ENCODE data around the gene POP4.

The POP4 gene

DNA sequence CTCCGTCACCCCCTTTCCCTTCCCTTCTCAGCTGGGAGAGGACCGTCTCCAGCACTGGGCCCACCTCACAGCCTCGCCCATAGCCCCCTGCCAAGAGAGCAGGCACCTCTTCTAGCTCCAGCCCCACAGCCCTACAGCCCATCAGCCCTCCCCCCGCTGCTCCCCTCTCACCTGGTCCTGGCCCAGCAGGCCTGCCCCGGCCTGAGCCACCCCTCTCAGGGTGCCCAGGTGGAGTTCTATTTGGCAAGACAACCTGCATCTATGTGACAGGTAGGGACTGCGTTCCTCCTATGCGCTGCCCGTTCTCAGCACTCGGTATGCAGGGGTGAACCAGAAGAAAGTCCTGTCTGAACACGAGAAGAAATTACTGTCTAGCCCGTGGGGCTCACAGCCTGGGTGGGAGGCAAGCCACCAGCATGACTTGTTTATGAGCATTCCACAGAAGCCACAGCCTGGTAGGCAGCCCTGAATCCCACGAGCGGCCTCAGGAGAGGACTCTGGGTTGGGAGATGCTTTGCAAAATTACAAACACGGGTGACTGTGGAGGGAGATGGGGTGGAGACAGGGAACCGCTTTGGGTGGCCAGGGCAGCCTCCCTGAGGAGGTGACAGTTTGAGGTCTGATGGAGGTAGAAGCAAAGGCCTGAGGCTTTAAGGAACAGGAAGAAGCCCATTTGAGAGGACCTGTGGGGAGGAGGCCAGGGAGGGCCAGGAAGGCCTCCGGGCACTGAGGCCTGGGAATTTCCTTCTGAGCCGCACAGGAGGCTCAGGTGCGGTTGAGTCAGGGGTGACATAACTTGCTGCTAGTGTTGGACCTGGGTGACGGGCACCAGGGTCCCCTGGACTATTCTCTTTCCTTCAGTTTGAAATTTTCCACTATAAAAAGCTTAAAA lies 58.0 kb downstream of the POP4 start:
- Histone ChIP-seq H3K79me2 (ENCODE audit: insufficient read depth, low read length) (peaks cover 11% of the 10 kb centered on the region), H3K9ac (ENCODE audit: low read depth, low read length) (no peak overlapping the region; the same call in 1 of the 2 replicates), H2AFZ (ENCODE audit: low read depth, low read length) (no peak overlapping the region; the same call in 1 of the 2 replicates), H3K9me3 (ENCODE audit: insufficient read depth, low read length, severe bottlenecking) (no peaks in the 10 kb centered on the region), H4K20me1 (ENCODE audit: insufficient read depth, low read length) (0 out of 2 replicates have a peak, but pooled peaks cover 5% of the 10 kb centered on the region), H3K4me2 (ENCODE audit: insufficient read depth, low read length) (peak overlapping the region; percentile 97; the same call in 1 of the 2 replicates), H3K27me3 (ENCODE audit: insufficient read depth, low read length, poor library complexity) (peaks cover 7% of the 10 kb centered on the region), H3K27ac (ENCODE audit: low read length) (no peak overlapping the region), H3K4me1 (ENCODE audit: insufficient read depth, low read length) (peaks cover 44% of the 10 kb centered on the region), H3K36me3 (ENCODE audit: insufficient read depth, low read length) (no peaks in the 10 kb centered on the region), H3K4me3 (ENCODE audit: low read depth in 1 of 2, low read length in 2 of 2) (no peak overlapping the region)
- DNase-seq, result no peak
- no peak for ATAC-seq (ENCODE audit: insufficient read depth, low read depth)
- no peak for TF ChIP-seq EZH2 (IDR thresholded peaks at IDR 0.05; ENCODE audit: borderline replicate concordance, low read depth, low read length, severe bottlenecking)

DNA sequence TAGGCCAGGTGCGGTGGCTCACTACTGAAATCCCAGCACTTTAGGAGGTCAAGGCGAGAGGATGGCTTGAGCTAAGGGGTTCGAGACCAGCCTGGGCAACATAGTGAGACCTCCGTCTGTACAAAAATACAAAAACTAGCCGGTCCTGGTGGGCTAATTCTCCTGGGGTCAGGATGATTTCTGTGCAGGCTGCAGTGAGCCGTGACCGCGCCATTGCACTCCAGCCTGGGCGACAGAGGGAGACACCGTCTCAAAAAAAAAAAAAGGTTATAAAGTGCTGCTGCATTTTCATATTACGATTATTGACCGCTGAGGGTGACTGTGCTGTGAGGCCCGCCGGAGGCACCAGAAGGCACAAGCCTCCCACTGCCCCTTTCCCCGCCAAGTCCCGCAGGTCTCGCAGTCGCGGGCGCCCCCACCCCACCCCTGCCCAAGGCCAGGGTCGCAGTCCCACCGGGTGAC lies 58.7 kb downstream of the POP4 start:
- Histone ChIP-seq H3K4me1 (ENCODE audit: insufficient read depth, low read length) (peaks cover 44% of the 10 kb centered on the region), H3K27ac (ENCODE audit: low read length) (no peak overlapping the region), H3K27me3 (ENCODE audit: insufficient read depth, low read length, poor library complexity) (peaks cover 7% of the 10 kb centered on the region), H3K9ac (ENCODE audit: low read depth, low read length) (peak overlapping the region; percentile 79), H2AFZ (ENCODE audit: low read depth, low read length) (peak overlapping the region; percentile 91), H3K9me3 (ENCODE audit: insufficient read depth, low read length, severe bottlenecking) (no peaks in the 10 kb centered on the region), H3K79me2 (ENCODE audit: insufficient read depth, low read length) (peaks cover 15% of the 10 kb centered on the region), H4K20me1 (ENCODE audit: insufficient read depth, low read length) (0 out of 2 replicates have a peak, but pooled peaks cover 5% of the 10 kb centered on the region), H3K4me3 (ENCODE audit: low read depth in 1 of 2, low read length in 2 of 2) (peak overlapping the region; percentile 77 to 95; a peak in 3 of 4 replicates), H3K36me3 (ENCODE audit: insufficient read depth, low read length) (no peaks in the 10 kb centered on the region), H3K4me2 (ENCODE audit: insufficient read depth, low read length) (peak overlapping the region; percentile 97)
- ATAC-seq (ENCODE audit: insufficient read depth, low read depth), result peak; percentile 4; the same call in 1 of the 3 replicates
- TF ChIP-seq, protein P1, sequence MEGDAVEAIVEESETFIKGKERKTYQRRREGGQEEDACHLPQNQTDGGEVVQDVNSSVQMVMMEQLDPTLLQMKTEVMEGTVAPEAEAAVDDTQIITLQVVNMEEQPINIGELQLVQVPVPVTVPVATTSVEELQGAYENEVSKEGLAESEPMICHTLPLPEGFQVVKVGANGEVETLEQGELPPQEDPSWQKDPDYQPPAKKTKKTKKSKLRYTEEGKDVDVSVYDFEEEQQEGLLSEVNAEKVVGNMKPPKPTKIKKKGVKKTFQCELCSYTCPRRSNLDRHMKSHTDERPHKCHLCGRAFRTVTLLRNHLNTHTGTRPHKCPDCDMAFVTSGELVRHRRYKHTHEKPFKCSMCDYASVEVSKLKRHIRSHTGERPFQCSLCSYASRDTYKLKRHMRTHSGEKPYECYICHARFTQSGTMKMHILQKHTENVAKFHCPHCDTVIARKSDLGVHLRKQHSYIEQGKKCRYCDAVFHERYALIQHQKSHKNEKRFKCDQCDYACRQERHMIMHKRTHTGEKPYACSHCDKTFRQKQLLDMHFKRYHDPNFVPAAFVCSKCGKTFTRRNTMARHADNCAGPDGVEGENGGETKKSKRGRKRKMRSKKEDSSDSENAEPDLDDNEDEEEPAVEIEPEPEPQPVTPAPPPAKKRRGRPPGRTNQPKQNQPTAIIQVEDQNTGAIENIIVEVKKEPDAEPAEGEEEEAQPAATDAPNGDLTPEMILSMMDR (IDR thresholded peaks at IDR 0.05; ENCODE audit: borderline replicate concordance, extremely low read depth, low read length, poor library complexity, severe bottlenecking), result peak; percentile 5
- no peak for TF ChIP-seq EZH2 (IDR thresholded peaks at IDR 0.05; ENCODE audit: borderline replicate concordance, low read depth, low read length, severe bottlenecking)
- DNase-seq, result no peak

DNA sequence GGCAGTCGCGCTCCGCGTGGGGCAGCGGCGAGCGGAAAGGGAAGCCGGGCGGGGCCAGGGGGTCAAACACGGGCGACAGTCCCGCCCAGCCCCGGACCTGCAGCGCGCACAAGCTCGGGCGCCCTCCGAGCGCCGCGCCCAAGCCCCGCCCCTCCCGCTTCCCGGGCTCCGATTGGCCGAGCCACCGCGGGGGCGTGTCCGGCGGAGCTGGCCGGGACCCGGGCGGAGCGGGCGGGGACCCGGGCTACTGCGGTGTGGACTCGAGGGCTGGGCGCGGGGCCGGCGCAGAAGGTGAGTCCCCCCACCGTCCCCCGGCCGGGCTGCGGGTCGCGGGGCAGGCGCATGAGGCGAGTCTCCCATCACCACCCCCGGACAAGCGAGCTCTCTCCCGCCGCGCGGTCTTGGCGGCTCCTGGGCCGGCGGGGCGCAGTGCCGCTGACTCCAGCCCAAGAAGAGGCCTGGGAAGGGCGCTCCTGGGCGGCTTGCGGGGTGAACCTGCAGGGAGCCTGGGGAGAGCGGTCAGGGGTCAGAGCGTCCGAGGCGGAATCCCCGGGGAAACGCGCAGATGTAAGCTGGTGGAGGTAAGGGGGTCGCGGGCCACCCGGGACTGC lies 59.2 kb downstream of the POP4 start, which contains the start of gene PLEKHF1:
Gene PLEKHF1 (plus strand): TSS at position 247 of the 611 bp plus-strand sequence. CDS start 8,379 bp downstream, outside the sequence.
- H4K20me1 ChIP-seq (ENCODE audit: insufficient read depth, low read length), result 0 out of 2 replicates have a peak, but pooled peaks cover 5% of the 10 kb centered on the region
- ATAC-seq (ENCODE audit: insufficient read depth, low read depth), result peak; percentile 84
- H3K27me3 ChIP-seq (ENCODE audit: insufficient read depth, low read length, poor library complexity), result peaks cover 7% of the 10 kb centered on the region
- H3K4me1 ChIP-seq (ENCODE audit: insufficient read depth, low read length), result peaks cover 44% of the 10 kb centered on the region
- peak within 1 kb of the TSS; percentile 77 to 95 for H3K4me3 ChIP-seq (ENCODE audit: low read depth in 1 of 2, low read length in 2 of 2)
- peaks cover 15% of the 10 kb centered on the region for H3K79me2 ChIP-seq (ENCODE audit: insufficient read depth, low read length)
- no peaks in the 10 kb centered on the region for H3K36me3 ChIP-seq (ENCODE audit: insufficient read depth, low read length)
- H3K27ac ChIP-seq (ENCODE audit: low read length), result peak within 1 kb of the TSS; percentile 52; the same call in 1 of the 2 replicates
- H3K9me3 ChIP-seq (ENCODE audit: insufficient read depth, low read length, severe bottlenecking), result no peaks in the 10 kb centered on the region
- TF ChIP-seq EZH2 (IDR thresholded peaks at IDR 0.05; ENCODE audit: borderline replicate concordance, low read depth, low read length, severe bottlenecking), result peak; percentile 46
- TF ChIP-seq, protein P1 (IDR thresholded peaks at IDR 0.05; ENCODE audit: borderline replicate concordance, extremely low read depth, low read length, poor library complexity, severe bottlenecking), result no peak
- peak within 1 kb of the TSS; percentile 91 for H2AFZ ChIP-seq (ENCODE audit: low read depth, low read length)
- H3K4me2 ChIP-seq (ENCODE audit: insufficient read depth, low read length), result peak within 1 kb of the TSS; percentile 97
- peak within 1 kb of the TSS; percentile 79 for H3K9ac ChIP-seq (ENCODE audit: low read depth, low read length)
- DNase-seq, result peak; percentile 82

Measured in DND-41 (cell line).